Hepatocyte (in vitro differentiated cells): ENCODE measurements around the gene SIRT7. TPM values are rescaled to one million over a fixed set of nuclear protein-coding genes. Genes with fewer than 3 reads are reported as not detected.

Experiments
- DNase-seq: peaks from one replicate; pipeline ENCODE4 v3.0.0-alpha.2; 2016; ENCODE audit warnings: low spot score
- H2AFZ ChIP-seq: fragments of 200-600 bp; sonication (generic); 2 replicates; pipeline ENCODE4 v1.6.0; 2016; ENCODE audit warnings: antibody characterized with exemption, mild to moderate bottlenecking
- H3K27ac ChIP-seq: fragments of 200-600 bp; sonication (generic); 2 replicates; pipeline ENCODE4 v1.5.1; 2016; ENCODE audit warnings: mild to moderate bottlenecking
- H3K27me3 ChIP-seq: fragments of 200-600 bp; sonication (generic); 2 replicates; pipeline ENCODE4 v1.6.1; 2016
- H3K36me3 ChIP-seq: fragments of 200-600 bp; sonication (generic); replicated peaks from 2 replicates; pipeline ENCODE4 v1.5.1; 2016; ENCODE audit warnings: low read depth; ENCODE audit not compliant: insufficient read depth
- H3K4me1 ChIP-seq: fragments of 200-600 bp; sonication (generic); 2 replicates; pipeline ENCODE4 v1.5.1; 2016; ENCODE audit warnings: mild to moderate bottlenecking, moderate library complexity; ENCODE audit not compliant: insufficient read depth
- H3K4me2 ChIP-seq: fragments of 200-600 bp; sonication (generic); 2 replicates; pipeline ENCODE4 v1.6.0; 2016
- H3K4me3 ChIP-seq: fragments of 200-600 bp; sonication (generic); 2 replicates; pipeline ENCODE4 v1.5.1; 2016; ENCODE audit warnings: mild to moderate bottlenecking
- H3K79me2 ChIP-seq: fragments of 200-600 bp; sonication (generic); 2 replicates; pipeline ENCODE4 v1.6.0; 2017; ENCODE audit warnings: mild to moderate bottlenecking
- H3K9me2 ChIP-seq: fragments of 200-600 bp; sonication (generic); replicated peaks from 2 replicates; pipeline ENCODE4 v1.6.0; 2017; ENCODE audit warnings: mild to moderate bottlenecking; ENCODE audit not compliant: insufficient read depth
- H3K9me3 ChIP-seq: fragments of 200-600 bp; sonication (generic); 2 replicates; pipeline ENCODE4 v1.5.1; 2016; ENCODE audit warnings: low read depth, mild to moderate bottlenecking
- H4K20me1 ChIP-seq: fragments of 200-600 bp; sonication (generic); 2 replicates; pipeline ENCODE4 v1.6.0; 2016; ENCODE audit warnings: mild to moderate bottlenecking; ENCODE audit not compliant: insufficient read depth, poor library complexity, severe bottlenecking
- CTCF ChIP-seq: fragments of 200-600 bp; sonication (generic); IDR thresholded peaks from 2 replicates; pipeline ENCODE4 v1.5.1; 2016; ENCODE audit warnings: antibody characterized with exemption, mild to moderate bottlenecking; ENCODE audit not compliant: poor library complexity
- EZH2 ChIP-seq: fragments of 200-600 bp; sonication (generic); IDR thresholded peaks from 2 replicates; pipeline ENCODE4 v1.6.1; 2016; ENCODE audit warnings: antibody characterized with exemption, mild to moderate bottlenecking, borderline replicate concordance
- EZH2phosphoT487 ChIP-seq: fragments of 200-600 bp; sonication (generic); IDR thresholded peaks from one replicate; pipeline ENCODE4 v1.6.1; 2018; ENCODE audit warnings: antibody characterized with exemption, mild to moderate bottlenecking, low read depth, moderate library complexity; ENCODE audit not compliant: unreplicated experiment, severe bottlenecking
- WGBS: methylation state at CpG from one replicate; pipeline ENCODE4 v1.1.6; 2016; ENCODE audit warnings: low lambda C conversion rate; ENCODE audit errors: missing lambda C conversion rate; 5-methylcytosine and 5-hydroxymethylcytosine counted together
- polyA plus RNA-seq: library from polyadenylated mRNA; unstranded; fragments of >200 nt; fragmentation: Nextera tagmentation; extraction: Ambion mirVana; gene quantifications from 2 replicates; pipeline ENCODE4 v1.2.1, GENCODE V29; 2016
- total RNA-seq: library from RNA; depleted of rRNA; stranded (reverse); fragments of >200 nt; gene quantifications from 2 replicates; pipeline ENCODE4 v1.2.3, GENCODE V29; 2014

The SIRT7 gene
- total and polyA plus RNA-seq, 2 experiments from 2014 or later: 16.5 to 35.2 TPM

DNA sequence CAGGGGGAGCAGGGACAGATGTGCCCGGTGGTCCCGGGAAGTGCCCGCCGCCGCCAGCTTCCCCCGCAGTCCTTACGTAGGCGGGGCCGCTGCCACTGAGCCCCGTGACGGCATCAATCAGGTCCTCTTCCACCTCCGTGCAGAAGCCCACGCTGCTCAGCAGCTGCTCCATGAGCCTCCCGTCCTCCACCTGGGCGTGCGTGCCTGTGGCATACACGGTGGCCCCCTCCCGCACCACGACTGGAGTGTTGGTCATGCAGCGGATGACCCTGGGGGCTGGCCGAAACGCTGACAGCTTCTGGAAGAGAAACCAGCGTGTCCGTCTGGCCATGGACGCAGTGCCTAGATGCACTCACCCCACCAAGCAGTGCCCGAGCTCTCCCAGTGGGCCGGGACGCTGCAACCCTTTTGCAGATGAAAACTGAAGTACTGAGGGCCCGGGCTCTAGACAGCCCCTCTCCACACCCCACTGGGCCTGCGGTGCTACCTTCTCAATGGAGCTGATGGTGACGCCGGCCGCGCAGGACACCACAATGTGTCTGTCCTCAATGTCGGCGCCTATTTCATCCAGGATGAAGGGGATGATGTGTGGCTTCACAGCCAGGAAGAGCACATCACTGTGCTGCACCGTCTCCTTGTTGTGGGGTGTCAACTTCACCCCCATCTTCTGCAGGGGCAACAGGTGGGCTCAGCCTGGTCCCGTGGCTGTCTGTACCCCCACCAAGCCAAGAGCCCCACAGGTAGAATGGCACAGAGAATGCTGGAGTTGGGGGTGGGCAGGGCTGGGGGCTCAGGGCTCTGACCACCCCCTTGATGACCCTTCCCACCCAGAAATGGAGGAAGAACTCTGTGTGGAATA, 17.1 kb upstream of the SIRT7 start:
- DNase-seq: no peak
- Histone ChIP-seq H2AFZ (no peak overlapping the region), H3K4me2 (peak overlapping the region; percentile 97), H3K4me3 (no peak overlapping the region), H3K36me3 (no peaks in the 10 kb centered on the region), H3K27ac (no peak overlapping the region), H3K27me3 (no peaks in the 10 kb centered on the region), H4K20me1 (no peaks in the 10 kb centered on the region), H3K4me1 (peaks cover 7% of the 10 kb centered on the region), H3K9me3 (no peaks in the 10 kb centered on the region), H3K79me2 (peaks cover 15% of the 10 kb centered on the region), H3K9me2 (no peaks in the 10 kb centered on the region)
- 96% methylated on average over 32 of the region's 38 CpGs for WGBS
- TF ChIP-seq EZH2phosphoT487: no peak
- no peak for TF ChIP-seq CTCF
- TF ChIP-seq EZH2: no peak

- 91% methylated on average over 23 of the region's 23 CpGs for WGBS
- no peaks in the 10 kb centered on the region for H3K9me2 ChIP-seq
- no peak overlapping the region for H3K4me2 ChIP-seq
- H3K27ac ChIP-seq: no peak overlapping the region
- DNase-seq: no peak
- peaks cover 7% of the 10 kb centered on the region for H3K4me1 ChIP-seq
- H2AFZ ChIP-seq: no peak overlapping the region
- no peaks in the 10 kb centered on the region for H3K27me3 ChIP-seq
- TF ChIP-seq EZH2: no peak
- TF ChIP-seq EZH2phosphoT487: no peak
- no peak for TF ChIP-seq CTCF
- no peaks in the 10 kb centered on the region for H3K9me3 ChIP-seq
- H3K79me2 ChIP-seq: peaks cover 15% of the 10 kb centered on the region
- H3K4me3 ChIP-seq: no peak overlapping the region
- H4K20me1 ChIP-seq: no peaks in the 10 kb centered on the region
- H3K36me3 ChIP-seq: no peaks in the 10 kb centered on the region
Observed at GRCh38 chr17:81934098-81934757, 16.3 kb upstream of the SIRT7 start.

DNA sequence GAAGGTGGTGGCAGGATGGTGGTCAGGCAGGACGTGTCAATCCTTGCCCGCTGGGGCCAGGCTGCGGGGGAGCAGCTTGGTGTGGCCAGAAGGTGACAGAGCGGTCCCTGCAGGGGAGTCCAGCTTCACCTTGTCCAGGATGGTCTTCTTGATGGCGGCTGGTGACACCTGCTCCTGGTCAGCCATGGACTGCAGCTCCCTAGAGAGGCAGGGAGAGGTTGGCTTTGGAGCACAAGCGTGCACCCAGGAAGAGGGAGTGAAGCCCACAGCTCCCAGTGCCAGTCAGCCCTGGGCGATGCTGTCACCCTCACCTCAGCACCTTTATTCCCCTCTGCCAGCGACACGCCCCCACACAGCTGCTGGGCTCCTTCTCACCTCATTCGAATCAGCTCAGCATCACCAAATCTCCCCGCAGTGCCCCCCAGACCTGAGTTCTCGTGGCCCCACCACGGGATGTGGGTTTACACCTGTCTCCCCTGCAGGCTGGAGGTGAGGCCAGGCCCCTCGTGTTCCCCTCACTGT, 15.3 kb upstream of the SIRT7 start:
- Histone ChIP-seq H3K4me3 (no peak overlapping the region), H3K79me2 (peaks cover 15% of the 10 kb centered on the region), H3K4me1 (peaks cover 17% of the 10 kb centered on the region), H2AFZ (no peak overlapping the region), H3K9me2 (no peaks in the 10 kb centered on the region), H3K36me3 (no peaks in the 10 kb centered on the region), H3K27ac (no peak overlapping the region), H4K20me1 (no peaks in the 10 kb centered on the region), H3K27me3 (no peaks in the 10 kb centered on the region), H3K9me3 (no peaks in the 10 kb centered on the region), H3K4me2 (no peak overlapping the region)
- TF ChIP-seq EZH2 (no peak), EZH2phosphoT487 (no peak), CTCF (no peak)
- 95% methylated on average over 14 of the region's 14 CpGs for WGBS
- no peak for DNase-seq
